GM12878 (cell line): ENCODE data around the gene REXO1. TPM values are rescaled to one million over a fixed set of nuclear protein-coding genes. Genes with fewer than 3 reads are reported as not detected.

Experiments used
- ATAC-seq: fragments of 200-7000 bp; cut with Tn5 transposase; 3 replicates; pipeline ENCODE4 v1.9.1; 2020; ENCODE audit warnings: mild to moderate bottlenecking, moderate library complexity
- BruUV-seq: library from RNA; stranded (reverse); fragments of 400-500 nt; replicated peaks from 2 replicates; lab custom pipeline; 2021; lab: Mats Ljungman, UMichigan
- CTCF ChIA-PET: fragments of 300-600 bp; sonication (Branson Sonifier 250); formaldehyde crosslinking; extraction: SDS; loops from one replicate; lab custom pipeline; 2021; ENCODE audit warnings: inconsistent platforms; lab: Yijun Ruan, JAX
- POLR2A ChIA-PET: fragments of 350-600 bp; formaldehyde crosslinking; extraction: SDS; loops from one replicate; lab custom pipeline; 2021; ENCODE audit warnings: inconsistent platforms; lab: Charles Lee
- RAD21 ChIA-PET: fragments of 300-600 bp; sonication (Branson Sonifier 250); formaldehyde crosslinking; loops from one replicate; lab custom pipeline; 2023; ENCODE audit warnings: antibody characterized with exemption; ENCODE audit not compliant: unreplicated experiment; lab: Charles Lee
- SMC1A ChIA-PET: fragments of 300-600 bp; sonication (Branson Sonifier 250); formaldehyde crosslinking; loops from one replicate; lab custom pipeline; 2023; ENCODE audit not compliant: unreplicated experiment, uncharacterized antibody; lab: Charles Lee
- DNase-seq: peaks from one replicate; pipeline ENCODE4 v3.0.0-alpha.2; 2011; ENCODE audit warnings: low read depth, low spot score
- FAIRE-seq: peaks from 3 replicates; lab custom pipeline; 2011; peaks lifted over from hg19 to GRCh38; lab: Jason Lieb, UNC
- H2AFZ ChIP-seq: 2 replicates; pipeline ENCODE4 v1.6.0; 2011; ENCODE audit warnings: low read depth, low read length, control low read depth; ENCODE audit not compliant: control insufficient read depth
- H3K27ac ChIP-seq: 2 replicates; pipeline ENCODE4 v1.5.1; 2011; ENCODE audit warnings: control low read depth; ENCODE audit not compliant: control insufficient read depth, insufficient read depth
- H3K27me3 ChIP-seq, 2 experiments: replicated peaks in 1 of 2; 2 replicates each; pipeline versions ENCODE4 v1.6.0 to v1.6.1; 2011; ENCODE audit warnings: low read length in 1 of 2; ENCODE audit not compliant: control insufficient read depth in 2 of 2, insufficient read depth in 2 of 2
- H3K36me3 ChIP-seq, 2 experiments: 2 replicates each; pipeline ENCODE4 v1.5.1; 2011; ENCODE audit warnings: low read length in 1 of 2; ENCODE audit not compliant: control insufficient read depth in 2 of 2, insufficient read depth in 2 of 2
- H3K4me1 ChIP-seq: 2 replicates; pipeline ENCODE4 v1.6.1; 2011; ENCODE audit warnings: mild to moderate bottlenecking, low read length, moderate library complexity, mixed read lengths; ENCODE audit not compliant: control insufficient read depth, insufficient read depth
- H3K4me2 ChIP-seq: 2 replicates; pipeline ENCODE4 v1.6.0; 2011; ENCODE audit warnings: control low read depth; ENCODE audit not compliant: control insufficient read depth, insufficient read depth
- H3K4me3 ChIP-seq: fragments of 200-600 bp; sonication (generic); 2 replicates; pipeline ENCODE4 v1.5.1; 2016
- H3K79me2 ChIP-seq: 2 replicates; pipeline ENCODE4 v1.6.0; 2011; ENCODE audit warnings: low read length; ENCODE audit not compliant: control insufficient read depth, insufficient read depth
- H3K9ac ChIP-seq: 2 replicates; pipeline ENCODE4 v1.8.0; 2011; ENCODE audit warnings: low read length, control low read depth, mixed read lengths; ENCODE audit not compliant: control insufficient read depth, insufficient read depth
- H3K9me3 ChIP-seq: replicated peaks from 3 replicates; pipeline ENCODE4 v1.5.1; 2011; ENCODE audit warnings: mild to moderate bottlenecking, low read length; ENCODE audit not compliant: control insufficient read depth, insufficient read depth
- H4K20me1 ChIP-seq: 2 replicates; pipeline ENCODE4 v1.6.0; 2011; ENCODE audit not compliant: control insufficient read depth, insufficient read depth
- CHD1 ChIP-seq: IDR thresholded peaks from 2 replicates; pipeline ENCODE4 v1.6.1; 2012; ENCODE audit warnings: low read depth, low read length, improper control_type of control experiment
- FOXM1 ChIP-seq: IDR thresholded peaks from 2 replicates; pipeline ENCODE4 v1.6.1; 2012; ENCODE audit warnings: low read depth, mild to moderate bottlenecking, inconsistent platforms, low read length, moderate library complexity
- NFYB ChIP-seq: IDR thresholded peaks from 2 replicates; pipeline ENCODE4 v1.6.1; 2011; ENCODE audit warnings: low read depth, mild to moderate bottlenecking, low read length, improper control_type of control experiment, moderate library complexity; ENCODE audit not compliant: insufficient read depth
- RCOR1 ChIP-seq: conservative IDR thresholded peaks from 2 replicates; pipeline ENCODE4 v1.6.1; 2012; ENCODE audit warnings: low read depth, low read length, improper control_type of control experiment
- SPI1 ChIP-seq: IDR thresholded peaks from 2 replicates; pipeline ENCODE4 v1.6.1; 2011; ENCODE audit warnings: low read depth, mild to moderate bottlenecking, low read length, moderate library complexity, borderline replicate concordance; ENCODE audit not compliant: insufficient read depth
- SUPT20H ChIP-seq: IDR thresholded peaks from 2 replicates; pipeline ENCODE4 v1.6.1; 2011; ENCODE audit warnings: low read depth, mild to moderate bottlenecking, low read length, moderate library complexity, borderline replicate concordance; ENCODE audit not compliant: control insufficient read depth
- TBL1XR1 ChIP-seq: IDR thresholded peaks from 2 replicates; pipeline ENCODE4 v1.6.1; 2012; ENCODE audit warnings: low read depth, low read length, improper control_type of control experiment
- WGBS: methylation state at CpG from one replicate; pipeline ENCODE4 v1.1.6; 2016; ENCODE audit warnings: low lambda C conversion rate; ENCODE audit not compliant: insufficient replicate concordance, insufficient coverage; ENCODE audit errors: missing lambda C conversion rate; 5-methylcytosine and 5-hydroxymethylcytosine counted together
- in situ Hi-C: fragments of 300-500 bp; cut with MboI; formaldehyde crosslinking; loops from 9 replicates; pipeline ENCODE4 v1.14.3; 2018; ENCODE audit warnings: mixed read lengths
- intact Hi-C: fragments of 100-400 bp; cut with micrococcal nuclease; formaldehyde crosslinking; loops from one replicate; pipeline ENCODE4 v1.14.2; 2022; ENCODE audit not compliant: unreplicated experiment
- polyA plus RNA-seq, 11 experiments: library from polyadenylated mRNA; depleted of rRNA in 4 of 11; unstranded in 6 of 11; stranded (reverse) in 5 of 11; fragments of >200 nt; fragmentation: Nextera tagmentation in 4 of 11; fragmentation: Illumina TruSeq in 1 of 11; extraction: Ambion mirVana in 4 of 11; extraction: Trizol in 1 of 11; gene quantifications; 1 replicate in 1 of 11; 2 replicates in 10 of 11; pipeline versions ENCODE4 v1.2.1 to v1.2.3, GENCODE V29; 2011 to 2016; ENCODE audit warnings: inconsistent platforms in 2 of 11, missing spikeins in 2 of 11, low read depth in 1 of 11
- total RNA-seq, 4 experiments: library from RNA; depleted of rRNA in 3 of 4; stranded (reverse); fragments of >200 nt in 3 of 4; fragmentation: Illumina TruSeq in 1 of 4; extraction: Trizol in 1 of 4; gene quantifications; 2 replicates each; pipeline versions ENCODE4 v1.2.1 to v1.2.3, GENCODE V29; 2013 to 2021
- TF ChIP-seq, protein P1 (sequence below): fragments of 450-650 bp; IDR thresholded peaks from 2 replicates; pipeline ENCODE4 v1.6.1; 2017; ENCODE audit warnings: antibody characterized with exemption, mild to moderate bottlenecking, moderate library complexity

REXO1 gene
- total and polyA plus RNA-seq, 10 of the 15 experiments (the other 5 are each of a cell fraction or from before 2014, with no cell fraction given): 0.03 to 45.2 (median 8.4) TPM

DNA sequence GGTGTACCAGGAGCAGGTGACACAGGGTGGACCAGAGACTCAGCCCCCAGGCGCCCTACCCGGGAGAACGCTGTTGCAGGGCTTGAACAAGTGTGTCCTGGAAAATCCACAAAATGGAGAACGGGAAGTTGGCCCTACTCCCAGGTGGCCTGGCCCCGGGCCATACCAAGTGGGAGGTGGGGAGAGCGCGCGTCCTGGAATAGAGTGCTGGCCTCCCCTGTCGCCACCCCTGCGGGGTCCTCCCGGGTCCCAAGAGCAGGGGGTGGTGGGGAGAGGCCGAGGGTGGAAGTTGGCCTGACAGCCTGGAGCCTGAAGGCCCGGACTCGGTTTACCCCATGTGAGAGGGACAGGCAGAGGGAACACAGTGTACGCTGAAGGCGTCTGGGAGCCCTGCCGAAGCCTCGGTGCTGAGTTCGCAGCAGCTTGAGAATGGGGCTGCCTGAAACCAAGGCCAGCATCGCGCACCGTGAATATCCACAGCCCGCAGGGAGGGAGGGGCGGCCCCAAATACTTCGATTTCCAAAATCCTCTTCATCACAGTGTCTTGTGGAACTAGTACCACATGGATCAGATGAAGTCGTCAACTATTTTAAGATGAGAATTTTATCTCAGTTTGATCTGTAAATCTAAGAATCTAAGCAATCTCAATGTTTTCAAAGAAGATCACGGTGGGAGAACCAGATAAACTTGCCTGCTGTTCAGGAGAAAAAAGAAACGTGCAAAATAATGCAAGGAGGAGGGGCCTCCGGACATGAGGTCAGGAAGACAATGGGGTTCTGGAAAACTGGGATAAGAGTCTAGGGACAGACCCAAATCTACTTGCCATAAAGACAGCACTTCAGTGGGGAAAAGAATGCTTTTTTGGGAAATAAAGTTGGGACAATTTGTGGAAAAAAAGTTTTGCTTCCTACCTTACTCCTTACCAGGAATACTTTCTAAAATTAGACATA, 25.5 kb upstream of the REXO1 start (continued):
- TF ChIP-seq, protein P1, sequence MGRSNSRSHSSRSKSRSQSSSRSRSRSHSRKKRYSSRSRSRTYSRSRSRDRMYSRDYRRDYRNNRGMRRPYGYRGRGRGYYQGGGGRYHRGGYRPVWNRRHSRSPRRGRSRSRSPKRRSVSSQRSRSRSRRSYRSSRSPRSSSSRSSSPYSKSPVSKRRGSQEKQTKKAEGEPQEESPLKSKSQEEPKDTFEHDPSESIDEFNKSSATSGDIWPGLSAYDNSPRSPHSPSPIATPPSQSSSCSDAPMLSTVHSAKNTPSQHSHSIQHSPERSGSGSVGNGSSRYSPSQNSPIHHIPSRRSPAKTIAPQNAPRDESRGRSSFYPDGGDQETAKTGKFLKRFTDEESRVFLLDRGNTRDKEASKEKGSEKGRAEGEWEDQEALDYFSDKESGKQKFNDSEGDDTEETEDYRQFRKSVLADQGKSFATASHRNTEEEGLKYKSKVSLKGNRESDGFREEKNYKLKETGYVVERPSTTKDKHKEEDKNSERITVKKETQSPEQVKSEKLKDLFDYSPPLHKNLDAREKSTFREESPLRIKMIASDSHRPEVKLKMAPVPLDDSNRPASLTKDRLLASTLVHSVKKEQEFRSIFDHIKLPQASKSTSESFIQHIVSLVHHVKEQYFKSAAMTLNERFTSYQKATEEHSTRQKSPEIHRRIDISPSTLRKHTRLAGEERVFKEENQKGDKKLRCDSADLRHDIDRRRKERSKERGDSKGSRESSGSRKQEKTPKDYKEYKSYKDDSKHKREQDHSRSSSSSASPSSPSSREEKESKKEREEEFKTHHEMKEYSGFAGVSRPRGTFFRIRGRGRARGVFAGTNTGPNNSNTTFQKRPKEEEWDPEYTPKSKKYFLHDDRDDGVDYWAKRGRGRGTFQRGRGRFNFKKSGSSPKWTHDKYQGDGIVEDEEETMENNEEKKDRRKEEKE: no peak
- TF ChIP-seq NFYB: no peak

DNA sequence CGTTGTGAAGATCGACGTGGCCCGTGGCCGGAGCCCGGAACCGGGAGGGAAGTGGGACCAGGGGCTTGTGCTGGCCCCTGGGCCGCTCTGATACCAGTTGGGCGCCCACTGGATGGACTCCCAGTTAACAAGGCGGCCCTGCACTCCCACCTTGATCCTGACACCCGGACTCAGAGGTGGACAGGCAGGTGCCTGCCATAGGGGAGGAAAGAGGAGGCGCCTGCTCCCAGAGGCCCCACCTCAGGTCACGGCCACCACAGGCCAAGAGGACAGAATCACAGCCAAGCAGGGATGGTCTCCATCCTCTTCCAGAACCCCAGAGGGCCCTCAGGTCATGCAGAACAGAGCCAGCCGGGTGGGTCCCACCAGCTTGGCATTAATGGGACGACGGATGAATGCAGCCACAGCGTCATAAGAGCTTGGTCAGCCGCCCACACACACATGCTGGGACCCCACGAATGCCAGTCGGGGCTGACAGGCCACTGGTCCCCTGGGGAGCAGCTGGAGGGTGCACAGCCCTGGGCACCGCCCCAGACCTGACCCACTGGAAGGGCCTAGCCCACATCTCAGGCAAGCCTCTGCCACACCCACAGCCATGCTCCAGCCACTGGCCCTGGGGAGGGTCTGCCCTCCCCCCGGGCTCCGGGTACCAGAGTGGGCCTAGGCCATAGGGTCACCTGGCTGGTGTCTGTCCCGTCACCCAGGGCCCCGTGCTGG, 24.7 kb upstream of the REXO1 start:
- ATAC-seq: no peak
- in situ Hi-C loops (loop anchor here (25.0 kb wide), 1 partner anchor 1489 kb away; the partner anchor contains the start of gene NFIC), intact Hi-C loops (no loop called here)
- Histone ChIP-seq H3K27ac (no peak overlapping the region), H3K9ac (no peak overlapping the region), H3K4me2 (peak overlapping the region; percentile 76), H3K4me1 (peaks cover 3% of the 10 kb centered on the region; the same call in 1 of the 2 replicates), H3K36me3 (peaks cover 3 to 9% of the 10 kb centered on the region in 2 experiments; a peak in 3 of 4 replicates), H3K79me2 (peaks cover 39% of the 10 kb centered on the region), H3K9me3 (no peaks in the 10 kb centered on the region), H3K4me3 (no peak overlapping the region), H2AFZ (no peak overlapping the region), H4K20me1 (no peaks in the 10 kb centered on the region), H3K27me3 (no peaks in the 10 kb centered on the region)
- CTCF ChIA-PET: no interaction called here
- WGBS: 87% methylated on average over 23 of the region's 25 CpGs
- SMC1A ChIA-PET: no interaction called here
- no TSS peak for BruUV-seq
- POLR2A ChIA-PET: no interaction called here
- RAD21 ChIA-PET: no interaction called here
- TF ChIP-seq RCOR1 (no peak), SUPT20H (no peak), CHD1 (no peak), SPI1 (no peak), TBL1XR1 (no peak), FOXM1 (no peak)
- no peak for DNase-seq
- FAIRE-seq: no peak
